ENCODE measurements around the gene PRKX. TPM values are rescaled to one million over a fixed set of nuclear protein-coding genes. Genes with fewer than 3 reads are reported as not detected.
"Not testable (repeated sequence)": the region's sequence is repeated elsewhere in the genome, so short reads cannot be mapped to it uniquely, and the experiment has no call there.

Gene PRKX
- total RNA-seq (10 to 100 TPM; 13.6 to 18.4 TPM), polyA plus RNA-seq (ENCODE audit: insufficient read length in 2 of 2) (10 to 100 TPM; 10.7 to 10.9 TPM)
- long read RNA-seq, donor 1 = 0 reads
- long read RNA-seq, donor 2 = 0 reads
- long read RNA-seq, donor 3 = 0 reads
- long read RNA-seq, donor 4, full-length matches to known transcripts = 3 of 3 reads
- long read RNA-seq, donor 4, partial matches to known transcripts = 0 of 3 reads
- long read RNA-seq, donor 4, other reads (novel, unspliced or antisense) = 0 of 3 reads

DNA sequence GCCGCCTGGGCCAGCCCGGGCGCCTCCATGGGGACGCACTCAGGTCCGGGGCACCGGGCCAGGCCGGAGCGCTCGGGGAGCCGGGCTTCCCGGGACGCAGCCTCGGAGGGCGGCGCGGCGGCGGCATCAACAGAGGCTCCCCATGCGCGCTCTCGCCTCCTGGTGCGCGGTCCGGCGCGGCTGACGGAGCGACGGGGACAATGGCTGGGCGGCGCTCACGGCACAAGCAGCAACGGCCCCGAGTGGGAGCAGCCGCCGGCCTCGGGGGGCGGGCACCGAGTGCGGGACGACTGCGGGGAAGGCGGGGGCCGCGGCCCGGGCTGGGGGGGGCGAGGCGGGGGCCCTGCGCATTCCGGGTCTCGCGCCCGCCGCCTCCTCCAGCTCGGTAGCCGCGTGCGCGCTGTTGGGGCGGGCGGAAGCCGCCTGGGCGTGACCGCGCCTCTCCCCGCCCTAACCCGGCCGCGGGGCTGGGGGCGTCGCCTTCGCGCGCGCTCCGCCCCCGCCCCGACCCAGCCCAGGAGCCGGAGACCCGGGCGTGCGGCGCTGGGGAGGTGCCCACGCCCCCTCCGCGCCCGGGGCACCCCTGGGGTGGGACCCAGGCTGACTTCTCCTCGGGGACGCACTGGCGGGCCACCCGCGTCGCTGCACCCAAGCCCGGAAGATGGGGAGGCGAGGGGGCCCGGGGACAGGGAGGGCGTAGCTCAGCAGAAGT lies at the start of gene PRKX:
Gene PRKX (minus strand): TSS at position 425 of the 712 bp plus-strand sequence. CDS start 396 bp downstream, at position 29.
- WGBS (ENCODE audit: insufficient coverage) = under 1% methylated on average over 97 of the region's 97 CpGs
- Histone ChIP-seq H3K27me3 (ENCODE audit: control insufficient read depth, insufficient read depth, low read length) (peaks cover 11% of the 10 kb centered on the region), H3K4me1 (ENCODE audit: control insufficient read depth, insufficient read depth, low read length) (peaks cover 24% of the 10 kb centered on the region), H3K9me3 (ENCODE audit: control insufficient read depth, insufficient read depth, low read length) (no peaks in the 10 kb centered on the region), H3K4me3 (ENCODE audit: low read depth, low read length) (peak within 1 kb of the TSS; percentile 48), H3K27ac (ENCODE audit: low read depth, low read length) (no peak within 1 kb of the TSS), H3K36me3 (ENCODE audit: control insufficient read depth, insufficient read depth, low read length) (no peaks in the 10 kb centered on the region)
- peak in 4 of 6 donors; percentile 19 to 80 (median 56) for DNase-seq (ENCODE audit: low read depth in 4 of 6, low spot score in 6 of 6)

DNA sequence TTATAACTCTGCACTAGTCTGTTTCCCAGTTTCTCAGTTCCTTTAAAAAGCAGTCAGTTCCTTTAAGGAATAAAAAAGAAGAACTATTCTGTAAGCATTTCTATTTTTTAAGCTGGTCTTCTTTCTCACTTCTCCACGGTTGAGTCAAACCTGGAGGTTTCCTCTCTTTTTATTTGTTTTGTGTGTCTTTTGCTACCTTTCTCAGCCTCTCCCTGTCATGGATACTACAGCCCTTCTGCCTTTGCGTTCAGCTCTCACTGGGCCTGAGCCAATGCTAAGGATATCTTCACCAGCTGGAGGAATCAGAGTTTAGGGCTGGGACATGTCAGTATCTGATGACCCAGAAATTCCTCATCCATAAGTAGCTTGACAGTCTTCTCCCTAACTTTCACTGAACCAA lies 49.7 kb upstream of the PRKX start:
- Histone ChIP-seq H3K27me3 (ENCODE audit: control insufficient read depth, insufficient read depth, low read length) (no peaks in the 10 kb centered on the region), H3K4me3 (ENCODE audit: low read depth, low read length) (no peak overlapping the region), H3K9me3 (ENCODE audit: control insufficient read depth, insufficient read depth, low read length) (no peaks in the 10 kb centered on the region), H3K27ac (ENCODE audit: low read depth, low read length) (no peak overlapping the region), H3K4me1 (ENCODE audit: control insufficient read depth, insufficient read depth, low read length) (no peaks in the 10 kb centered on the region), H3K36me3 (ENCODE audit: control insufficient read depth, insufficient read depth, low read length) (no peaks in the 10 kb centered on the region)
- no CpG with 5 or more reads among the region's 2 CpGs for WGBS (ENCODE audit: insufficient coverage)
- no peak for DNase-seq (ENCODE audit: low read depth in 4 of 6, low spot score in 6 of 6)

DNA sequence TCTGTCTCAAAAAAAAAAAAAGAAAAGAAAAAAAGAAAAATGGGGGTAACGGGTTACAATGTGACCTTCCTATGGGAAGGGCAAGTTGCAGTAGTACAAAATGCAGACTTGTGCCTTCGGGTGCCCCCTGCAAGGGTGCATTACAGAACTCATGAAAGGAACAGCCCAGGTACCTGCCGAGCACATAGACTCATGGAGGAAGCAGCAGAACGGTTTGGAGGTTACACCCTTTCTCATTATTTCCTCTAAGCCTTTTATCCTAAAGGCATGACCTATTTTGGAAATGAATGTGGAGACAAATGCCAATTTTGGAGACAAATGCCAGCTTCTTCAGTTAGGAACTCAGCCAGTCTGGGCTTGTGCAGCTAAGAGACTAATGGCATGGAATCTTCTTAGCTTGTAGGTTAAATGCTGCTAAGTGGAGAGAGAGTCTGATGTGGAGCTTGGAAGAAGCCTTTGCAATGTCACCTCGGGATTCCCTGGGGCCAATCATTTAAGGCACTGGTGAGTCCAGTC lies 44.1 kb upstream of the PRKX start:
- Histone ChIP-seq H3K4me1 (ENCODE audit: control insufficient read depth, insufficient read depth, low read length) (no peaks in the 10 kb centered on the region), H3K27me3 (ENCODE audit: control insufficient read depth, insufficient read depth, low read length) (no peaks in the 10 kb centered on the region), H3K27ac (ENCODE audit: low read depth, low read length) (no peak overlapping the region), H3K4me3 (ENCODE audit: low read depth, low read length) (no peak overlapping the region), H3K36me3 (ENCODE audit: control insufficient read depth, insufficient read depth, low read length) (no peaks in the 10 kb centered on the region), H3K9me3 (ENCODE audit: control insufficient read depth, insufficient read depth, low read length) (no peaks in the 10 kb centered on the region)
- DNase-seq (ENCODE audit: low read depth in 4 of 6, low spot score in 6 of 6) = no peak
- WGBS (ENCODE audit: insufficient coverage) = 85% methylated on average over 3 of the region's 5 CpGs

- Histone ChIP-seq H3K36me3 (ENCODE audit: control insufficient read depth, insufficient read depth, low read length) (no peaks in the 10 kb centered on the region), H3K27ac (ENCODE audit: low read depth, low read length) (no peak overlapping the region), H3K4me3 (ENCODE audit: low read depth, low read length) (no peak overlapping the region), H3K27me3 (ENCODE audit: control insufficient read depth, insufficient read depth, low read length) (peaks cover 2% of the 10 kb centered on the region), H3K9me3 (ENCODE audit: control insufficient read depth, insufficient read depth, low read length) (no peaks in the 10 kb centered on the region), H3K4me1 (ENCODE audit: control insufficient read depth, insufficient read depth, low read length) (no peaks in the 10 kb centered on the region)
- DNase-seq (ENCODE audit: low read depth in 4 of 6, low spot score in 6 of 6) = no peak
- WGBS (ENCODE audit: insufficient coverage) = 87% methylated on average over 2 of the region's 3 CpGs
These were observed 34.7 kb upstream of the PRKX start for GRCh38 chrX:3748052-3748559.

GRCh38 chrX:3743801-3744439 lies 30.5 kb upstream of the PRKX start:
- WGBS (ENCODE audit: insufficient coverage) = 79% methylated on average over 4 of the region's 8 CpGs
- Histone ChIP-seq H3K36me3 (ENCODE audit: control insufficient read depth, insufficient read depth, low read length) (no peaks in the 10 kb centered on the region), H3K4me1 (ENCODE audit: control insufficient read depth, insufficient read depth, low read length) (no peaks in the 10 kb centered on the region), H3K27ac (ENCODE audit: low read depth, low read length) (no peak overlapping the region), H3K9me3 (ENCODE audit: control insufficient read depth, insufficient read depth, low read length) (peaks cover 2% of the 10 kb centered on the region), H3K4me3 (ENCODE audit: low read depth, low read length) (no peak overlapping the region), H3K27me3 (ENCODE audit: control insufficient read depth, insufficient read depth, low read length) (no peaks in the 10 kb centered on the region)
- no peak for DNase-seq (ENCODE audit: low read depth in 4 of 6, low spot score in 6 of 6)

DNA sequence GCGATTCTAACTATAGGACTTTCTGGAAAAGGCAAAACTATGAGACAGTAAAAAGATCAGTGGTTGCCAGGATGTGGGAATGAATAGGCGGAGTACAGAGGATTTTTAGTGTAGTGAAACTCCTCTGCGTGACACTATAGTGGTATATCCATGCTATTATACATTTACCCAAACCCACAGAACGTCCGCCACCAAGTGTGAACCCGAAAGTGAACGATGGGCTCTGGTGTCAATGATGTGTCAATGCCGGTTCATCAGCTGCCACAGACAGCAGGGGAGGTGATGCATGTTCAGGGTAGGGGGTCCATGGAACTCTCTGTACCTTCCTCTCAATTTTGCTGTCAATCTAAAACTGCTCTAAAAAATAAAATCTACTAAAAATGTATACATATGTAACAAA lies 27.5 kb upstream of the PRKX start:
- not testable (repeated sequence) for H3K27me3 ChIP-seq (ENCODE audit: control insufficient read depth, insufficient read depth, low read length); H3K9me3 ChIP-seq (ENCODE audit: control insufficient read depth, insufficient read depth, low read length); DNase-seq (ENCODE audit: low read depth in 4 of 6, low spot score in 6 of 6); H3K4me1 ChIP-seq (ENCODE audit: control insufficient read depth, insufficient read depth, low read length); H3K27ac ChIP-seq (ENCODE audit: low read depth, low read length); H3K36me3 ChIP-seq (ENCODE audit: control insufficient read depth, insufficient read depth, low read length); H3K4me3 ChIP-seq (ENCODE audit: low read depth, low read length)
- WGBS (ENCODE audit: insufficient coverage) = 88% methylated on average over 1 of the region's 8 CpGs

- Histone ChIP-seq H3K36me3 (ENCODE audit: control insufficient read depth, insufficient read depth, low read length) (no peaks in the 10 kb centered on the region), H3K9me3 (ENCODE audit: control insufficient read depth, insufficient read depth, low read length) (peaks cover 2% of the 10 kb centered on the region), H3K27ac (ENCODE audit: low read depth, low read length) (no peak overlapping the region), H3K27me3 (ENCODE audit: control insufficient read depth, insufficient read depth, low read length) (no peaks in the 10 kb centered on the region), H3K4me1 (ENCODE audit: control insufficient read depth, insufficient read depth, low read length) (no peaks in the 10 kb centered on the region), H3K4me3 (ENCODE audit: low read depth, low read length) (no peak overlapping the region)
- DNase-seq (ENCODE audit: low read depth in 4 of 6, low spot score in 6 of 6) = no peak
These were observed 25.1 kb upstream of the PRKX start for GRCh38 chrX:3738509-3738908.

DNA sequence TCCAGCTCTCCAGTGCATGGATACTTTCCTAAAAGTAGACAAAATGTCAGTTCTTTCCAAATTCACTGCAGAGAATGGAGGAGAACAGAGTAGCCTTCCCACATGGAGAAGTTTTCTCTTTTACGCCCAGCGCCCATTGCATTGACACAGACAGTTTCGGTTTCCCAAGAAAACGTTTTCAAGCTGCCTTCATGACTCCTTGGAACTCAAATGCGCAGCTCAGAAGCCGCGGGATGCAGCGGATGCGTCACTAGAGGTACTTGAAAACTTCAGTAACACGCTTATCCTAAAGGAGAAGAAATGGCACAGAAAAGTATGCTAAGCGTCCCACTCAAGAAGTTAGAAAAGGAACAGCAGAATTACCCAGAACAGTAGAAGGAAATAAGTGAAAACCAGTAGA lies 23.1 kb upstream of the PRKX start:
- not testable (repeated sequence) for H3K36me3 ChIP-seq (ENCODE audit: control insufficient read depth, insufficient read depth, low read length); H3K4me3 ChIP-seq (ENCODE audit: low read depth, low read length); H3K9me3 ChIP-seq (ENCODE audit: control insufficient read depth, insufficient read depth, low read length); H3K27me3 ChIP-seq (ENCODE audit: control insufficient read depth, insufficient read depth, low read length); DNase-seq (ENCODE audit: low read depth in 4 of 6, low spot score in 6 of 6); H3K4me1 ChIP-seq (ENCODE audit: control insufficient read depth, insufficient read depth, low read length); H3K27ac ChIP-seq (ENCODE audit: low read depth, low read length)
- WGBS (ENCODE audit: insufficient coverage) = 88% methylated on average over 5 of the region's 11 CpGs

GRCh38 chrX:3735891-3736290 lies 22.4 kb upstream of the PRKX start:
- H3K9me3 ChIP-seq (ENCODE audit: control insufficient read depth, insufficient read depth, low read length); H3K36me3 ChIP-seq (ENCODE audit: control insufficient read depth, insufficient read depth, low read length); H3K27ac ChIP-seq (ENCODE audit: low read depth, low read length); DNase-seq (ENCODE audit: low read depth in 4 of 6, low spot score in 6 of 6); H3K27me3 ChIP-seq (ENCODE audit: control insufficient read depth, insufficient read depth, low read length); H3K4me1 ChIP-seq (ENCODE audit: control insufficient read depth, insufficient read depth, low read length); H3K4me3 ChIP-seq (ENCODE audit: low read depth, low read length): not testable (repeated sequence)
- WGBS (ENCODE audit: insufficient coverage) = 53% methylated on average over 5 of the region's 6 CpGs
